HEK293 (cell line): ENCODE data around the gene THSD7A.

Experiments used
- CTCF ChIA-PET: fragments of 350-600 bp; formaldehyde crosslinking; extraction: SDS; loops from one replicate; lab custom pipeline; 2021; ENCODE audit warnings: antibody characterized with exemption; lab: Yijun Ruan, JAX
- POLR2A ChIA-PET: fragments of 300-600 bp; formaldehyde crosslinking; extraction: SDS; loops from one replicate; lab custom pipeline; 2020; ENCODE audit warnings: antibody characterized with exemption, inconsistent platforms; lab: Yijun Ruan, JAX
- H3K27ac ChIP-seq: fragments of 200-500 bp; sonication (Bioruptor generic); 2 replicates; pipeline ENCODE4 v1.5.1; 2014; ENCODE audit warnings: low read depth, low read length, control low read depth, inconsistent platforms; ENCODE audit errors: extremely low read depth
- H3K36me3 ChIP-seq, 2 experiments: fragments of 200-500 bp in 1 of 2; sonication (Bioruptor generic) in 1 of 2; 1 replicate in 1 of 2; 2 replicates in 1 of 2; pipeline ENCODE4 v1.5.1; 2014 to 2017; ENCODE audit warnings: inconsistent platforms in 2 of 2, low read length in 2 of 2; ENCODE audit not compliant: control insufficient read depth in 2 of 2, insufficient read depth in 1 of 2
- H3K4me1 ChIP-seq: fragments of 200-500 bp; sonication (Bioruptor generic); 2 replicates; pipeline ENCODE4 v1.5.1; 2014; ENCODE audit warnings: mild to moderate bottlenecking, low read length, inconsistent platforms; ENCODE audit not compliant: control insufficient read depth, insufficient read depth
- H3K4me3 ChIP-seq: 2 replicates; pipeline ENCODE4 v1.5.1; 2011; ENCODE audit warnings: low read depth, mild to moderate bottlenecking, control low read depth, low read length, moderate library complexity
- H3K9me3 ChIP-seq: fragments of 200-500 bp; sonication (Bioruptor generic); 2 replicates; pipeline ENCODE4 v1.5.1; 2014; ENCODE audit warnings: low read depth, low read length, inconsistent platforms; ENCODE audit not compliant: control insufficient read depth, insufficient read depth
- BCL11B ChIP-seq: fragments of 450-650 bp; formaldehyde crosslinking; IDR thresholded peaks from 2 replicates; pipeline ENCODE4 v1.5.1; 2016; ENCODE audit warnings: low read depth, missing biosample characterization, missing genetic modification characterization
- ELK4 ChIP-seq: IDR thresholded peaks from 2 replicates; pipeline ENCODE4 v1.6.1; 2011; ENCODE audit warnings: mild to moderate bottlenecking, low read depth, low read length, borderline replicate concordance
- HIC1 ChIP-seq: fragments of 450-650 bp; formaldehyde crosslinking; IDR thresholded peaks from 2 replicates; pipeline ENCODE4 v1.5.1; 2016; ENCODE audit warnings: missing biosample characterization, missing genetic modification characterization
- MYNN ChIP-seq: fragments of 450-650 bp; formaldehyde crosslinking; IDR thresholded peaks from 2 replicates; pipeline ENCODE4 v1.5.1; 2016; ENCODE audit warnings: missing biosample characterization, missing genetic modification characterization, borderline replicate concordance
- REPIN1 ChIP-seq: fragments of 450-650 bp; formaldehyde crosslinking; IDR thresholded peaks from 2 replicates; pipeline ENCODE4 v1.5.1; 2017; ENCODE audit warnings: missing biosample characterization, missing genetic modification characterization, low read depth
- SETDB1 ChIP-seq: IDR thresholded peaks from one replicate; pipeline ENCODE4 v1.6.1; 2017; ENCODE audit warnings: mild to moderate bottlenecking, low read length, moderate library complexity, mixed read lengths; ENCODE audit not compliant: insufficient read length
- SP2 ChIP-seq: fragments of 450-650 bp; formaldehyde crosslinking; IDR thresholded peaks from 2 replicates; pipeline ENCODE4 v1.5.1; 2016; ENCODE audit warnings: missing biosample characterization, missing genetic modification characterization
- SP3 ChIP-seq: fragments of 450-650 bp; formaldehyde crosslinking; IDR thresholded peaks from 2 replicates; pipeline ENCODE4 v1.5.1; 2016; ENCODE audit warnings: missing biosample characterization, missing genetic modification characterization
- TCF7L2 ChIP-seq: IDR thresholded peaks from 2 replicates; pipeline ENCODE4 v1.6.1; 2011; ENCODE audit warnings: low read depth, mild to moderate bottlenecking, inconsistent platforms, low read length, moderate library complexity, borderline replicate concordance
- WT1 ChIP-seq: fragments of 450-650 bp; formaldehyde crosslinking; IDR thresholded peaks from 2 replicates; pipeline ENCODE4 v1.5.1; 2016; ENCODE audit warnings: missing biosample characterization, missing genetic modification characterization
- ZBTB17 ChIP-seq: fragments of 450-650 bp; formaldehyde crosslinking; IDR thresholded peaks from 2 replicates; pipeline ENCODE4 v1.5.1; 2016; ENCODE audit warnings: missing biosample characterization, missing genetic modification characterization
- ZNF146 ChIP-seq: fragments of 450-650 bp; formaldehyde crosslinking; IDR thresholded peaks from 2 replicates; pipeline ENCODE4 v1.5.1; 2016; ENCODE audit warnings: missing biosample characterization, missing genetic modification characterization
- ZNF174 ChIP-seq: fragments of 450-650 bp; formaldehyde crosslinking; IDR thresholded peaks from 2 replicates; pipeline ENCODE4 v1.5.0; 2017; ENCODE audit warnings: missing biosample characterization, mild to moderate bottlenecking, missing genetic modification characterization
- ZNF280D ChIP-seq: fragments of 450-650 bp; formaldehyde crosslinking; IDR thresholded peaks from 2 replicates; pipeline ENCODE4 v1.5.1; 2016; ENCODE audit warnings: missing biosample characterization, missing genetic modification characterization
- ZNF423 ChIP-seq: fragments of 450-650 bp; formaldehyde crosslinking; IDR thresholded peaks from 2 replicates; pipeline ENCODE4 v1.5.1; 2016; ENCODE audit warnings: missing biosample characterization, missing genetic modification characterization
- ZNF426 ChIP-seq: fragments of 450-650 bp; formaldehyde crosslinking; IDR thresholded peaks from 2 replicates; pipeline ENCODE4 v1.5.1; 2017; ENCODE audit warnings: missing biosample characterization, missing genetic modification characterization, mild to moderate bottlenecking, inconsistent platforms, moderate library complexity
- ZNF510 ChIP-seq: fragments of 450-650 bp; formaldehyde crosslinking; IDR thresholded peaks from 2 replicates; pipeline ENCODE4 v1.5.1; 2018; ENCODE audit warnings: mild to moderate bottlenecking, missing genetic modification characterization, missing biosample characterization; ENCODE audit not compliant: insufficient replicate concordance
- ZNF529 ChIP-seq: fragments of 450-650 bp; formaldehyde crosslinking; IDR thresholded peaks from 2 replicates; pipeline ENCODE4 v1.5.1; 2017; ENCODE audit warnings: missing genetic modification characterization, missing biosample characterization; ENCODE audit not compliant: insufficient replicate concordance
- ZNF600 ChIP-seq: fragments of 450-650 bp; formaldehyde crosslinking; IDR thresholded peaks from 2 replicates; pipeline ENCODE4 v1.5.1; 2016; ENCODE audit warnings: missing biosample characterization, missing genetic modification characterization
- ZNF623 ChIP-seq: fragments of 450-650 bp; formaldehyde crosslinking; IDR thresholded peaks from 2 replicates; pipeline ENCODE4 v1.5.1; 2016; ENCODE audit warnings: missing biosample characterization, missing genetic modification characterization
- ZNF654 ChIP-seq: fragments of 450-650 bp; formaldehyde crosslinking; IDR thresholded peaks from 2 replicates; pipeline ENCODE4 v1.5.1; 2016; ENCODE audit warnings: low read depth, missing biosample characterization, missing genetic modification characterization
- ZNF704 ChIP-seq: fragments of 450-650 bp; formaldehyde crosslinking; IDR thresholded peaks from 2 replicates; pipeline ENCODE4 v1.5.1; 2016; ENCODE audit warnings: missing biosample characterization, missing genetic modification characterization
- ZNF707 ChIP-seq: fragments of 450-650 bp; formaldehyde crosslinking; IDR thresholded peaks from 2 replicates; pipeline ENCODE4 v1.5.1; 2016; ENCODE audit warnings: missing biosample characterization, missing genetic modification characterization
- ZNF776 ChIP-seq: fragments of 450-650 bp; formaldehyde crosslinking; IDR thresholded peaks from 2 replicates; pipeline ENCODE4 v1.5.0; 2017; ENCODE audit warnings: missing biosample characterization, missing genetic modification characterization, borderline replicate concordance

The THSD7A gene

GRCh38 chr7:11472646-11473045 lies 359.4 kb downstream of the THSD7A start:
- Histone ChIP-seq H3K27ac (no peak overlapping the region), H3K36me3 (no peaks in the 10 kb centered on the region), H3K4me3 (no peak overlapping the region), H3K9me3 (no peaks in the 10 kb centered on the region), H3K4me1 (no peaks in the 10 kb centered on the region; the same call in 1 of the 2 replicates)
- no peak for TF ChIP-seq ZNF510 (tag by site-specific recombination)
- no peak for TF ChIP-seq ZNF704 (tag by site-specific recombination)
- no peak for TF ChIP-seq ZNF174 (tag by site-specific recombination)
- TF ChIP-seq ZBTB17 = no peak
- no peak for TF ChIP-seq ZNF423
- no peak for TF ChIP-seq BCL11B
- no peak for TF ChIP-seq ZNF707
- no peak for TF ChIP-seq ZNF280D (tag by site-specific recombination)
- no peak for TF ChIP-seq ZNF146 (tag by site-specific recombination)
- no peak for TF ChIP-seq SP3 (tag by site-specific recombination)
- no peak for TF ChIP-seq TCF7L2
- no peak for TF ChIP-seq ZNF600 (tag by site-specific recombination)
- TF ChIP-seq HIC1 (tag by site-specific recombination) = no peak
- no peak for TF ChIP-seq ZNF426
- TF ChIP-seq SP2 (tag by site-specific recombination) = no peak
- TF ChIP-seq WT1 (tag by site-specific recombination) = no peak
- TF ChIP-seq MYNN = no peak
- TF ChIP-seq ZNF776 = no peak
- no peak for TF ChIP-seq ELK4
- CTCF ChIA-PET = interaction anchor here (0.5 kb wide), 1 partner anchor 28 kb away, joined by 4 read pairs; no protein-coding TSS in a partner anchor
- POLR2A ChIA-PET = no interaction called here

- TF ChIP-seq ZNF654 (tag by site-specific recombination) (no peak), ZNF623 (tag by site-specific recombination) (no peak), SETDB1 (no peak), ZNF280D (tag by site-specific recombination) (no peak), ZNF529 (tag by site-specific recombination) (no peak), REPIN1 (tag by site-specific recombination) (no peak)
- TF ChIP-seq, all 188 proteins: peak for 0
- Histone ChIP-seq H3K4me1 (no peaks in the 10 kb centered on the region; the same call in 1 of the 2 replicates), H3K27ac (no peak overlapping the region), H3K9me3 (no peaks in the 10 kb centered on the region), H3K36me3 (no peaks in the 10 kb centered on the region), H3K4me3 (no peak overlapping the region)
- CTCF ChIA-PET = no interaction called here
- POLR2A ChIA-PET = no interaction called here
These were observed 360.7 kb downstream of the THSD7A start for GRCh38 chr7:11471255-11471654.
